IPS-15b (cell line): ENCODE data around the gene CCNH.

ENCODE experiments used
- H3K27me3 ChIP-seq: one replicate; pipeline ENCODE4 v1.6.1; 2013; ENCODE audit warnings: low read length; ENCODE audit not compliant: control insufficient read depth, insufficient read depth
- H3K36me3 ChIP-seq: one replicate; pipeline ENCODE4 v1.6.1; 2013; ENCODE audit warnings: low read length; ENCODE audit not compliant: control insufficient read depth, insufficient read depth
- H3K4me1 ChIP-seq: one replicate; pipeline ENCODE4 v1.6.1; 2013; ENCODE audit warnings: mild to moderate bottlenecking, low read length; ENCODE audit not compliant: control insufficient read depth, insufficient read depth
- H3K4me3 ChIP-seq: one replicate; pipeline ENCODE4 v1.5.1; 2013; ENCODE audit warnings: low read depth, low read length
- H3K9ac ChIP-seq: one replicate; pipeline ENCODE4 v1.6.1; 2013; ENCODE audit warnings: low read depth, mild to moderate bottlenecking, low read length
- H3K9me3 ChIP-seq: one replicate; pipeline ENCODE4 v1.6.1; 2013; ENCODE audit warnings: mild to moderate bottlenecking, low read length; ENCODE audit not compliant: control insufficient read depth, insufficient read depth

Gene CCNH

GRCh38 chr5:87388129-87388528 is 24.6 kb downstream of the CCNH start:
- no peaks in the 10 kb centered on the region for H3K27me3 ChIP-seq
- H3K4me1 ChIP-seq: no peaks in the 10 kb centered on the region
- no peak overlapping the region for H3K4me3 ChIP-seq
- H3K36me3 ChIP-seq: peaks cover 12% of the 10 kb centered on the region
- H3K9me3 ChIP-seq: no peaks in the 10 kb centered on the region
- no peak overlapping the region for H3K9ac ChIP-seq

- H3K9me3 ChIP-seq: no peaks in the 10 kb centered on the region
- H3K36me3 ChIP-seq: peaks cover 6% of the 10 kb centered on the region
- H3K4me3 ChIP-seq: no peak overlapping the region
- H3K27me3 ChIP-seq: no peaks in the 10 kb centered on the region
- H3K9ac ChIP-seq: no peak overlapping the region
- H3K4me1 ChIP-seq: no peaks in the 10 kb centered on the region
These were observed 26.9 kb downstream of the CCNH start for GRCh38 chr5:87385802-87386201.

- Histone ChIP-seq H3K4me3 (no peak overlapping the region), H3K9me3 (no peaks in the 10 kb centered on the region), H3K27me3 (no peaks in the 10 kb centered on the region), H3K36me3 (peaks cover 4% of the 10 kb centered on the region), H3K4me1 (no peaks in the 10 kb centered on the region), H3K9ac (no peak overlapping the region)
These were observed 29.5 kb downstream of the CCNH start for GRCh38 chr5:87383216-87383615.

GRCh38 chr5:87382224-87382623 is 30.5 kb downstream of the CCNH start:
- Histone ChIP-seq H3K4me1 (no peaks in the 10 kb centered on the region), H3K4me3 (no peak overlapping the region), H3K9ac (no peak overlapping the region), H3K36me3 (peaks cover 4% of the 10 kb centered on the region), H3K27me3 (no peaks in the 10 kb centered on the region), H3K9me3 (no peaks in the 10 kb centered on the region)

GRCh38 chr5:87372705-87373104 is 40.0 kb downstream of the CCNH start:
- no peak overlapping the region for H3K4me3 ChIP-seq
- H3K9ac ChIP-seq: no peak overlapping the region
- no peaks in the 10 kb centered on the region for H3K36me3 ChIP-seq
- no peaks in the 10 kb centered on the region for H3K9me3 ChIP-seq
- no peaks in the 10 kb centered on the region for H3K4me1 ChIP-seq
- no peaks in the 10 kb centered on the region for H3K27me3 ChIP-seq

- Histone ChIP-seq H3K9me3 (no peaks in the 10 kb centered on the region), H3K27me3 (no peaks in the 10 kb centered on the region), H3K4me3 (no peak overlapping the region), H3K36me3 (no peaks in the 10 kb centered on the region), H3K9ac (no peak overlapping the region), H3K4me1 (peaks cover under 1% of the 10 kb centered on the region)
These were observed 43.3 kb downstream of the CCNH start for GRCh38 chr5:87369431-87369830.

- H3K9ac ChIP-seq: no peak overlapping the region
- H3K27me3 ChIP-seq: no peaks in the 10 kb centered on the region
- peaks cover 8% of the 10 kb centered on the region for H3K4me1 ChIP-seq
- no peaks in the 10 kb centered on the region for H3K9me3 ChIP-seq
- H3K36me3 ChIP-seq: no peaks in the 10 kb centered on the region
- H3K4me3 ChIP-seq: no peak overlapping the region
These were observed 44.1 kb downstream of the CCNH start for GRCh38 chr5:87368601-87369000.

GRCh38 chr5:87367243-87367642 is 45.5 kb downstream of the CCNH start:
- peaks cover 9% of the 10 kb centered on the region for H3K4me1 ChIP-seq
- H3K4me3 ChIP-seq: no peak overlapping the region
- H3K27me3 ChIP-seq: no peaks in the 10 kb centered on the region
- no peaks in the 10 kb centered on the region for H3K36me3 ChIP-seq
- no peak overlapping the region for H3K9ac ChIP-seq
- H3K9me3 ChIP-seq: no peaks in the 10 kb centered on the region

- Histone ChIP-seq H3K4me1 (peaks cover 9% of the 10 kb centered on the region), H3K27me3 (no peaks in the 10 kb centered on the region), H3K4me3 (no peak overlapping the region), H3K9me3 (no peaks in the 10 kb centered on the region), H3K9ac (no peak overlapping the region), H3K36me3 (no peaks in the 10 kb centered on the region)
These were observed 51.1 kb downstream of the CCNH start for GRCh38 chr5:87361536-87362213.

GRCh38 chr5:87361031-87361445 is 51.7 kb downstream of the CCNH start:
- Histone ChIP-seq H3K4me1 (peaks cover 9% of the 10 kb centered on the region), H3K4me3 (no peak overlapping the region), H3K9ac (no peak overlapping the region), H3K36me3 (no peaks in the 10 kb centered on the region), H3K9me3 (no peaks in the 10 kb centered on the region), H3K27me3 (no peaks in the 10 kb centered on the region)

GRCh38 chr5:87360132-87360531 is 52.6 kb downstream of the CCNH start:
- Histone ChIP-seq H3K4me3 (no peak overlapping the region), H3K36me3 (no peaks in the 10 kb centered on the region), H3K27me3 (no peaks in the 10 kb centered on the region)

GRCh38 chr5:87359106-87359505 is 53.6 kb downstream of the CCNH start:
- Histone ChIP-seq H3K9me3 (no peaks in the 10 kb centered on the region), H3K9ac (no peak overlapping the region), H3K27me3 (no peaks in the 10 kb centered on the region), H3K4me1 (peaks cover 6% of the 10 kb centered on the region), H3K36me3 (no peaks in the 10 kb centered on the region), H3K4me3 (no peak overlapping the region)

More at GRCh38 chr5:87360132-87360531, 52.6 kb downstream of the CCNH start:
- Histone ChIP-seq H3K4me1 (peaks cover 9% of the 10 kb centered on the region), H3K9me3 (no peaks in the 10 kb centered on the region), H3K9ac (no peak overlapping the region)
